NCI-H146 (cell line): ENCODE results near the gene KRTAP2-1.

Experiments
- DNase-seq: peaks from one replicate; lab custom pipeline; 2025; lab: John Stamatoyannopoulos, UW

Gene KRTAP2-1

DNA sequence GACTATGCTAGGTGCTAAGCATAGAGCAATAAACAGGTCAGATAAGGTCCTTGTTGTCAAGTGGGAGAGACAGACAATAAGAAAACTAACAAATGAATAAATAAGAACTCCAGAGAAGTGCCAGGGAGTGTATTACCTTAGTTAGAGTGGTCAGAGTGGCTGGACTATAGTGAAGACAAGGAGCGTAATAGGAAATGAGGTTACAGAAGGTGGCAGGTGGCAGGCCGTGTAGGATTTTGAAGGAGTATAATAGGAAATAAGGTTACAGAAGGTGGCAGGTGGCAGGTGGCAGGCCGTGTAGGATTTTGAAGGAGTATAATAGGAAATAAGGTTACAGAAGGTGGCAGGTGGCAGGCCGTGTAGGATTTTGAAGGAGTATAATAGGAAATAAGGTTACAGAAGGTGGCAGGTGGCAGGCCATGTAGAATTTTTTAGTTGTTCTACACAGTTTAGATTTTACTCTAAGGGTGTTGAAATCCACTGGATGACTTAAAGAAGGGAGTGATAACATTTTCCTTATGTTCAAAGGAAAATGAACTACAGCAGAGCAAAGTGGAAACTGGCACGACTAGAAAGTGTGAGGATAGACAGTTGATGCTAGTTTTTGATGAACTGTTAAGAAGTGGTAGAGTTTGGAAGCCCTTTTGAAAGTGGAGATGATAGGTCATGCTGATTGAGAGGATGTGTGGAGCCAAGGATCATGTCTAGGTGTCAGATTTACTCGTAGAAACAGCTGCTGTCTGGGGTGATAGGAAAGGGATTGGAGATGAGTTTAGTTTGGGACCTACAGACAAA lies 34.6 kb downstream of the KRTAP2-1 start:
- DNase-seq = peak; percentile 17

DNA sequence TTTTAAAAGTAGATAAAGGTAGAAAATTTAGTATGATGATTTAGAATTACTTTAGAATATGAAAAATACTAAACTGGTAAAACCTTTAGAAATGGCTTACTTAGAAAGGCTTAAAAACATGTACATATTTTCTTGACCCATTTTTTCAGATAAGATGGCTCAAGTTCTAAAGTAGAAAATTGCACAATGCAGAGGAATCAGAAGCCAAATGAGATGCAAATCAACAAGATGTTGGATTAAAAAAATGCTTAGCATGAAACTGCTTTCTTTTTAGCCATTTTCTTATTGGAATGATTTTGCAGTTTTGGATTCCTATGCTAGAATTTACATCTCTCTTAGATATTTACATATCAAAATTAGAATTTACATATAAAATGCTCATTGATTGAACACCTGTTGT lies 36.7 kb downstream of the KRTAP2-1 start:
- no peak for DNase-seq

DNA sequence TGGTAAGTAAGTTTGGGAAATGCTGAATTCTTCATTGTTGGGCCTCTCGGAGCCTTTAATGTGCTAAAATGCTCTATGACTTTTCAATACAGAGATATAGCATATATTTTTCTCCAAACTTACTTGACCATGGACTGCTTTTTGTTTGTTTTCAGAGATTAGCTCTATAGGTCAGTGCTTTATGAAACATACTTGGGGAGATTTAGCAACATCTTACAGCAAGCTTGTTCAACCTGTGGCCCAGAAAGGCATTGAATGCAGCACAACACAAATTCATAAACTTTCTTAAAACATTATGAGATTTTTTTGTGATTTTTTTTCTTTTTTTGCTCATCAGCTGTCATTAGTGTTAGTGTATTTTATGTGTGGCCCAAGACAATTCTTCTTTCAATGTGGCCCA lies 37.2 kb downstream of the KRTAP2-1 start:
- no peak for DNase-seq

DNA sequence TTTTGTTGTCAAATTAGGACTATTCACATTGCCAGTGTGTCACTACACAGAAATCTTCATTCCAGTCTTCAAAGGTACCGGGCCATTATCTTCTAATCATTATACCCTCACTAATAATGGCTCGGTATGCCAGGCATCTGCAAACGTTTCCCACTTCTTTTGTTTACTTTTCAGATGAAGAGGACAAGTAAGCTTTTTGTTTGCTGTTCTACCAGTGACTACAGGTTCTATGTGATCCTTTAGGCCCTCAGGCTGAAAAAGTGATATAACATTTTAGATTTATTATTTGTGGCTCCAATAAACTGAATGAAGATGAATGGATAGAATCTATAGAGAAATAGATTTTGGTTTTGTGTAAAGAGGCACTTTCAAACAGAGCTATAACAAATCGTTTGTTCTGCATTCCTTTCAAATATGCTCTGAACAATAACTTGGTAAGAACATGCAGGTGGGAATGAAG lies 37.8 kb downstream of the KRTAP2-1 start:
- DNase-seq = peak; percentile 45

DNA sequence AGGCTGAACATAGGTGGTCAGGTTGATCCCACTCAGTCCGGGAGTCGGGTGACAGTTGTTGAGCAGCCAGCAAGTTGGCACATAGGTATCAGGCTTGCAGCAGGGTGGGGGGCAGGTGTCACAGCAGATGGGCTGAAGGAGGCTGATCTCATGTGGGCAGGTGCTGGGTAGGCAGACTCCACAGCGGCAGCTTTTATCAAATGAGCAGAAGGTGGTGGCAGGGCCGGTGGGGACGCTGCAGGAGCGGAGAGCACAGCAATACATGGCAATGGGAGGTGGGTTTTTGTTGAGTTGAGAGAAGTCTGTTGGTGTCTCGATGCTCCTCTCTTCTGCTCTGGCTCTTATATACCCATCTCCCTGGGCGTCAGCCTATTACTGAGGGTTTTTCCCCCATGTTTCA lies 38.3 kb downstream of the KRTAP2-1 start, which contains the start of gene KRTAP3-1:
KRTAP3-1 (minus strand) TSS at position 318 of the 400 bp plus-strand sequence; CDS start at position 264, 54 bp downstream.
- DNase-seq = peak; percentile 73

DNA sequence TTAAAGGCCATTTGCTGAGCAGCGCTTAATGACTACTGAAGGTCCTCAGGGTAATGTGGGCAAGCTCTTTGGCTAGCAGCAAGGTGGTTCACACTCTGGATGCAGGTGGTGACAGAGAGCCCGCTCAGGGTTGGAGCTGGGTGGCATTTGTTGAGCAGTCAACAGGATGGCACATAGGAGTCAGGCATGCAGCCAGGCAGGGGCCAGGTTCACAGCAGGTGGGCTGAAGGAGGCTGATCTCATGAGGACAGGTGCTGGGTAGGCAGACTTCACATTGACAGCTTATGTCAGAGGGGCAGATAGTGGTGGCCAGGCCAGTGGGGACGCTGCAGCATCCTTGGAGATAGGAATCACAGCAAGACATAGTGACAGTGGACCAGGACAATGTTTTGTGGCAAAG lies 42.7 kb downstream of the KRTAP2-1 start:
- peak; percentile 57 for DNase-seq

DNA sequence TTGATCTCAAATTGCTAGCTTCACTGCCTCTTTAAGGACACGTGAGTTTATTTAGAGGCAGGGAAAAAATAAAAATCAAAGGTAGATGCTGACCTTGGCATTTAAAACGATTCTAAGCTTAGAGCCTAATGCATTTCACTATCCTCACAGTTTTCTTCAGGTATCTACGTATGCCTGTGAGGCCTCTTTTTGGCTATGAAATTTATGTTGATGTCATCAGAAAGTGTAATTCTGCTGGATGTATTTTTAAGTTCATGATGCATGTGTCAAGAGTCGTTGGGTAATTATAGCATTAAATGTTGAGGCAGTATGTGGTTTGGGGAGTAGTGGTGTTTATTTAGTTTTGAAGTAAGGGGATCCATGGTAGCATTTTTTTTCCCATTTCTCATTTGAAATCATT lies 43.2 kb downstream of the KRTAP2-1 start:
- no peak for DNase-seq

DNA sequence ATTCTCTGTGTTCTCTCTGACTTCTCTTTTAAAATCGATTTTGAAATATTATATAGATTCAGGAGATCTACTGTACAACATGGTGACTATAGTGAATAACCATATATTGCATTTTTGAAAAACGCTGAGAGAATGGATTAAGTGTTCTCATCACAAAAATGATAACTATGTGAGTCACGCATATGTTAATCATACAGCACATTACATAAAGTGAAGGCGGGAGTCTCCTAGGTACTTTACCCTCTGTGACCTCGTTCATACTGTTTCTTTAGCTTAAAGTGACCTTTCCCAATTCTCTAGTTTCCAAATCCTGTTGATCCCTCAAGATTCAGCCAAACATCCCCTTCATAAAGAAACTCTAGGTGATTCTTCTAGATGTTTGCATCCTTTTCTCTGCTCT lies 44.3 kb downstream of the KRTAP2-1 start:
- DNase-seq = no peak

DNA sequence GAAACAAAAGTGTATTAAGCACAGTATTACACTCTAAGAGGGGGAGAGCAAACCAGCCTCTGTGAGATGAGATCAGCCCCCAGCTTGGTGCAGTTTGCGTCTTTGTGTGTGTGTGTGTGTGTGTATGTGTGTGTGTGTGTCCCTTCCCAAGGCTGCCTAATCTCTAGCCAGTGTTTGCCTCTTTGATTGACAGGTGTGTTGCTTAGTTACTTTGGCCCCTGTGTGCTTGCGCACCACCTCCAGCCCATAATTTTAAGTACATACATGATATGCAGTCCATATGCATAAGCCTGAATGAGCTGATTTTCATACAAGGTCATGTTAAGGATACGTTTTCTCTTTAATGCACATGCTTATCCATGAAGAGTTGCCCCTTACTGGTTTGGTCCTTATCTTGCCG lies 45.3 kb downstream of the KRTAP2-1 start:
- no peak for DNase-seq

DNA sequence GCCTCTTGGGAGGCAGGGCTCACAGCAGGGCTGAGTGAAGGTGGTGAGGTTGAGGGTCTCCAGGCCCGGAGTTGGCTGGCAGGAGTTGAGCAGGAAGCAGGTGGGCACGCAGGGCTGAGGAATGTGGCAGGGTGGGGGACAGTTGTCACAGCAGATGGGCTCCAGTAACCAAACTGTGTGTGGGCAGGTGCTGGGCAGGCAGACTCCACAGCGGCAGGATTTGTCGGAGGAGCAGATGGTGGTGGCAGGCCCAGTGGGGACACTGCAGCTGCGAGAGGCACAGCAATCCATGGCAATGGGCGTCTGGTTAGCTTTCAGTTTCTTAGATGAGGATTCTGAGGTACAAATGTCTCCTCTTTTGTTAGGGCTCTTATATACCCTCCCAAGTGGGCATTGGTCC lies 47.6 kb downstream of the KRTAP2-1 start, which contains the start of gene KRTAP3-2:
KRTAP3-2 (minus strand) TSS at position 344 of the 400 bp plus-strand sequence; CDS start at position 291, 53 bp downstream.
- DNase-seq = peak; percentile 31

DNA sequence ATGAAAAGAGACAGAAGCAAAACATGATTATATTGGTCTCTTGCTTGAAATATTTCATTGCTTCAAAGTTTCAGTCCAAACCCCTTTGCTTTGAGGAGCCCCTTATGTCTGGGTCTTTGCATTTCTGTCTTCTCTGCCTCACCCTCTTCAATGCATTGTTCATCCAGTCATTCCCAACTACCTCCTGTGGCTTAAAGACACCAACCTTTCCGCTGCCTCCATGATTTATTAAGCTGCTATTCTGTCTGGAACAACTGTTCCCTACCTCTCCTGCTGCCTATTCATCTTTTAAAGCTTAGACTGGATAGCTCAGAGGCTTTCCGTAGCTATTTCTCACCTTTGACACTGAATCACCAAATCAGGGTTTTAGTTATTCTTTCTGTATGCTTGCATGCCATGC lies 49.8 kb downstream of the KRTAP2-1 start:
- no peak for DNase-seq

DNA sequence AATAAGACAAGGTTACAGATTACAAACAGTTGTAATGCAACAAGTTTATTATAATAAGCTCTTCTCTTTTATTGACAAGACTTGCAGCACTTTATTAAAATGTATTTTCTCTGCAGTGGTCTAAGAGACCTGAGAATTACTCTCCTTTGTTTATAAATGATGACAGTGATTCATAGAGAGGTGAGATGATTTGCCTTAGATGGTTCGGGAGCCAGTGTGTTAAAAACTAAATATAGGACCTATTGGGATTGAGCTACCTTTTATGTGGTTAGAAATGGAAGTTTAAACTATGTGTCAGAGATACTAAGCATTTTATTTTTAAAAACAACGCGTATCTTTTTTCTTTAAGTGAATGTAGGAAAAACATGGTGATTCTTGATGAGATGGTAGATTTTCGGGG lies 50.3 kb downstream of the KRTAP2-1 start:
- no peak for DNase-seq
